Neural cell (in vitro differentiated cells): Measurements from ENCODE around the gene PHF21A. TPM values are rescaled to one million over a fixed set of nuclear protein-coding genes. Genes with fewer than 3 reads are reported as not detected.

Experiments
- H2AFZ ChIP-seq: fragments of 200-600, 300-800 bp; sonication (generic), shearing (Covaris generic); 2 replicates; pipeline ENCODE4 v1.6.0; 2014; ENCODE audit warnings: low read depth, mild to moderate bottlenecking, antibody characterized with exemption, low read length, moderate library complexity
- H3F3A ChIP-seq: fragments of 200-600 bp; shearing (Covaris generic); 2 replicates; pipeline ENCODE4 v1.6.1; 2016; ENCODE audit warnings: mild to moderate bottlenecking, moderate library complexity, mixed read lengths, antibody characterized with exemption, low read length; ENCODE audit not compliant: insufficient read depth, poor library complexity, severe bottlenecking
- H3K27ac ChIP-seq: fragments of 200-600, 300-800 bp; sonication (generic), shearing (Covaris generic); 2 replicates; pipeline ENCODE4 v1.5.1; 2014; ENCODE audit warnings: mild to moderate bottlenecking, low read length, moderate library complexity
- H3K27me3 ChIP-seq: fragments of 300-800, 200-600 bp; sonication (generic), shearing (Covaris generic); 2 replicates; pipeline ENCODE4 v1.6.0; 2014; ENCODE audit warnings: mild to moderate bottlenecking, low read depth, low read length, moderate library complexity; ENCODE audit not compliant: insufficient read depth
- H3K36me3 ChIP-seq: fragments of 300-800, 200-600 bp; sonication (generic), shearing (Covaris generic); 2 replicates; pipeline ENCODE4 v1.5.1; 2014; ENCODE audit warnings: mild to moderate bottlenecking, antibody characterized with exemption, low read length, moderate library complexity; ENCODE audit not compliant: insufficient read depth
- H3K4me2 ChIP-seq: fragments of 300-800, 200-600 bp; sonication (generic), shearing (Covaris generic); 2 replicates; pipeline ENCODE4 v1.6.0; 2014; ENCODE audit warnings: mild to moderate bottlenecking, low read length
- H3K4me3 ChIP-seq: fragments of 300-800, 200-600 bp; sonication (generic), shearing (Covaris generic); 2 replicates; pipeline ENCODE4 v1.5.1; 2014; ENCODE audit warnings: mild to moderate bottlenecking, low read length, moderate library complexity
- H3K79me2 ChIP-seq: fragments of 200-600 bp; shearing (Covaris generic); replicated peaks from 2 replicates; pipeline ENCODE4 v1.6.0; 2014; ENCODE audit warnings: mild to moderate bottlenecking, low read length, moderate library complexity; ENCODE audit not compliant: insufficient read depth
- H3K9ac ChIP-seq: fragments of 300-800, 200-600 bp; sonication (generic), shearing (Covaris generic); 2 replicates; pipeline ENCODE4 v1.6.1; 2016; ENCODE audit warnings: mild to moderate bottlenecking, low read length, mixed read lengths
- H3K9me2 ChIP-seq: fragments of 200-600 bp; shearing (Covaris generic); 2 replicates; pipeline ENCODE4 v1.6.1; 2016; ENCODE audit warnings: mild to moderate bottlenecking, low read length, mixed read lengths; ENCODE audit not compliant: insufficient read depth
- H3K9me3 ChIP-seq: fragments of 200-600, 300-800 bp; sonication (generic), shearing (Covaris generic); 2 replicates; pipeline ENCODE4 v1.6.1; 2016; ENCODE audit warnings: mild to moderate bottlenecking, mixed run types, low read length, moderate library complexity, mixed read lengths
- H4K20me1 ChIP-seq: fragments of 200-600 bp; shearing (Covaris generic); 2 replicates; pipeline ENCODE4 v1.6.1; 2016; ENCODE audit warnings: mild to moderate bottlenecking, mixed run types; ENCODE audit not compliant: insufficient read depth
- CTCF ChIP-seq: fragments of 450-650 bp; IDR thresholded peaks from 2 replicates; pipeline ENCODE4 v1.5.1; 2014; ENCODE audit warnings: antibody characterized with exemption, mild to moderate bottlenecking, moderate library complexity; ENCODE audit not compliant: poor library complexity, severe bottlenecking
- EP300 ChIP-seq: fragments of 450-650 bp; conservative IDR thresholded peaks from 2 replicates; pipeline ENCODE4 v1.6.1; 2014; ENCODE audit warnings: antibody characterized with exemption, mild to moderate bottlenecking, moderate library complexity; ENCODE audit not compliant: poor library complexity, severe bottlenecking
- EZH2 ChIP-seq: fragments of 200-600, 300-800 bp; shearing (Covaris generic), sonication (generic); IDR thresholded peaks from 2 replicates; pipeline ENCODE4 v1.6.1; 2014; ENCODE audit warnings: antibody characterized with exemption, low read length, borderline replicate concordance, mild to moderate bottlenecking; ENCODE audit not compliant: insufficient read depth, poor library complexity, severe bottlenecking
- MXI1 ChIP-seq: fragments of 450-650 bp; conservative IDR thresholded peaks from 2 replicates; pipeline ENCODE4 v1.6.1; 2014; ENCODE audit warnings: antibody characterized with exemption, mild to moderate bottlenecking; ENCODE audit not compliant: poor library complexity, severe bottlenecking
- POLR2AphosphoS5 ChIP-seq: IDR thresholded peaks from 2 replicates; pipeline ENCODE4 v1.6.1; 2012
- RAD21 ChIP-seq: fragments of 450-650 bp; conservative IDR thresholded peaks from 2 replicates; pipeline ENCODE4 v1.6.1; 2014; ENCODE audit warnings: antibody characterized with exemption, mild to moderate bottlenecking, moderate library complexity
- REST ChIP-seq: IDR thresholded peaks from 2 replicates; pipeline ENCODE4 v1.6.1; 2012; ENCODE audit warnings: borderline replicate concordance
- SMC3 ChIP-seq: fragments of 450-650 bp; conservative IDR thresholded peaks from 2 replicates; pipeline ENCODE4 v1.6.1; 2014; ENCODE audit warnings: antibody characterized with exemption, mild to moderate bottlenecking, moderate library complexity; ENCODE audit not compliant: poor library complexity
- TAF1 ChIP-seq: IDR thresholded peaks from 2 replicates; pipeline ENCODE4 v1.6.1; 2012; ENCODE audit warnings: low read depth
- polyA plus RNA-seq: library from polyadenylated mRNA; depleted of rRNA; stranded (reverse); fragments of >200 nt; gene quantifications from 2 replicates; pipeline ENCODE4 v1.2.3, GENCODE V29; 2014

Gene PHF21A
- polyA plus RNA-seq, 1 donor from 2014 or later = 31.7 TPM

GRCh38 chr11:45889555-45889954 is 231.7 kb downstream of the PHF21A start:
- Histone ChIP-seq H3K27ac (no peak overlapping the region), H3K36me3 (no peaks in the 10 kb centered on the region), H3K27me3 (no peaks in the 10 kb centered on the region), H2AFZ (no peak overlapping the region), H3F3A (no peaks in the 10 kb centered on the region), H3K4me3 (no peak overlapping the region), H3K4me2 (no peak overlapping the region), H3K9me2 (no peaks in the 10 kb centered on the region), H4K20me1 (no peaks in the 10 kb centered on the region), H3K9ac (no peak overlapping the region), H3K9me3 (no peaks in the 10 kb centered on the region), H3K79me2 (peaks cover 29% of the 10 kb centered on the region)
- TF ChIP-seq POLR2AphosphoS5 (no peak), RAD21 (no peak), EP300 (no peak), REST (no peak), MXI1 (no peak), CTCF (no peak), EZH2 (no peak), TAF1 (no peak), SMC3 (no peak)

- Histone ChIP-seq H3K27ac (no peak overlapping the region), H3F3A (no peaks in the 10 kb centered on the region), H3K36me3 (no peaks in the 10 kb centered on the region), H3K9me3 (no peaks in the 10 kb centered on the region), H3K79me2 (peaks cover 29% of the 10 kb centered on the region), H2AFZ (no peak overlapping the region), H3K27me3 (no peaks in the 10 kb centered on the region), H4K20me1 (no peaks in the 10 kb centered on the region), H3K4me3 (peak overlapping the region; percentile 98), H3K9me2 (no peaks in the 10 kb centered on the region), H3K9ac (no peak overlapping the region), H3K4me2 (no peak overlapping the region)
- TF ChIP-seq EZH2 (no peak), SMC3 (no peak)
Measured at GRCh38 chr11:45887587-45887986, 233.7 kb downstream of the PHF21A start.
